HEK293T (cell line): ENCODE results near the gene SIK3.

ENCODE experiments used
- BHLHE40 ChIP-seq: fragments of 450-650 bp; IDR thresholded peaks from 2 replicates; pipeline ENCODE4 v1.6.1; 2016; ENCODE audit warnings: mild to moderate bottlenecking, moderate library complexity, borderline replicate concordance
- ELF4 ChIP-seq: fragments of 450-650 bp; IDR thresholded peaks from 2 replicates; pipeline ENCODE4 v1.6.1; 2017; ENCODE audit warnings: antibody characterized with exemption
- FOXK2 ChIP-seq: fragments of 450-650 bp; IDR thresholded peaks from 2 replicates; pipeline ENCODE4 v1.6.1; 2016; ENCODE audit warnings: mild to moderate bottlenecking
- SP1 ChIP-seq: fragments of 450-650 bp; IDR thresholded peaks from 2 replicates; pipeline ENCODE4 v1.6.1; 2017
- TARDBP ChIP-seq: fragments of 450-650 bp; IDR thresholded peaks from 2 replicates; pipeline ENCODE4 v1.6.1; 2016
- ZNF384 ChIP-seq: fragments of 450-650 bp; IDR thresholded peaks from 2 replicates; pipeline ENCODE4 v1.6.1; 2016

GRCh38 chr11:116843661-116844060, 254.6 kb downstream of the SIK3 start:
- TF ChIP-seq SP1 (no peak), ELF4 (no peak), TARDBP (no peak), BHLHE40 (no peak), ZNF384 (no peak), FOXK2 (no peak)
